HG02852 (cell line): ENCODE results near the gene BIK.
"Not testable (repeated sequence)": the region's sequence is repeated elsewhere in the genome, so short reads cannot be mapped to it uniquely, and the experiment has no call there.

ENCODE experiments used
- ATAC-seq: cut with Tn5 transposase; IDR thresholded peaks from one replicate; pipeline ENCODE4 v1.9.1; 2021; ENCODE audit warnings: mild to moderate bottlenecking, moderate library complexity; ENCODE audit not compliant: unreplicated experiment

BIK gene

GRCh38 chr22:43104056-43104625, 6.4 kb upstream of the BIK start:
- not testable (repeated sequence) for ATAC-seq

- not testable (repeated sequence) for ATAC-seq
These were observed 5.6 kb upstream of the BIK start for GRCh38 chr22:43104950-43105349.

- no peak for ATAC-seq
These were observed 4.2 kb upstream of the BIK start for GRCh38 chr22:43106302-43106701.

GRCh38 chr22:43109511-43109910, 1.0 kb upstream of the BIK start:
- ATAC-seq = no peak

- ATAC-seq = no peak
These were observed 568 bp upstream of the BIK start for GRCh38 chr22:43109921-43110443.

- ATAC-seq = peak; percentile 51
These were observed 525 bp downstream of the BIK start for GRCh38 chr22:43110927-43111623.

- no peak for ATAC-seq
These were observed 3.1 kb downstream of the BIK start for GRCh38 chr22:43113526-43114251.

- ATAC-seq = no peak
These were observed 4.4 kb downstream of the BIK start for GRCh38 chr22:43114958-43115357.

- ATAC-seq = no peak
These were observed 6.4 kb downstream of the BIK start for GRCh38 chr22:43116932-43117331.

- no peak for ATAC-seq
These were observed 7.7 kb downstream of the BIK start for GRCh38 chr22:43118024-43118849.

GRCh38 chr22:43118953-43119458, 8.5 kb downstream of the BIK start:
- peak; percentile 69 for ATAC-seq

- no peak for ATAC-seq
These were observed 16.1 kb downstream of the BIK start for GRCh38 chr22:43126501-43127165.

GRCh38 chr22:43127166-43127908, 16.8 kb downstream of the BIK start:
- no peak for ATAC-seq

GRCh38 chr22:43128116-43128515, 17.6 kb downstream of the BIK start:
- no peak for ATAC-seq

GRCh38 chr22:43128928-43129424, 18.4 kb downstream of the BIK start:
- no peak for ATAC-seq

- ATAC-seq = no peak
These were observed 19.2 kb downstream of the BIK start for GRCh38 chr22:43129426-43130425.

GRCh38 chr22:43131773-43132501, 21.4 kb downstream of the BIK start:
- no peak for ATAC-seq
